WTC11 (cell line): ENCODE data around the gene KRTAP6-2.

Experiments used
- CTCF ChIP-seq: fragments of 200-600 bp; IDR thresholded peaks from 2 replicates; pipeline ENCODE4 v1.8.0; 2022; ENCODE audit warnings: antibody characterized with exemption
- JAZF1 ChIP-seq: fragments of 250-450 bp; sonication (Bioruptor Pico); IDR thresholded peaks from 2 replicates; pipeline ENCODE4 v1.9.0; 2021; ENCODE audit warnings: moderate library complexity, mild to moderate bottlenecking, inconsistent platforms
- JUN ChIP-seq: sonication (generic); formaldehyde crosslinking; IDR thresholded peaks from 2 replicates; pipeline ENCODE4 v1.8.0; 2023; ENCODE audit warnings: mild to moderate bottlenecking, missing genetic modification reagents
- KAT7 ChIP-seq: sonication (generic); formaldehyde crosslinking; IDR thresholded peaks from 2 replicates; pipeline ENCODE4 v1.8.1; 2023; ENCODE audit warnings: missing genetic modification reagents, mild to moderate bottlenecking, borderline replicate concordance
- NFE2L1 ChIP-seq: sonication (generic); formaldehyde crosslinking; IDR thresholded peaks from 2 replicates; pipeline ENCODE4 v1.8.1; 2023; ENCODE audit warnings: missing genetic modification reagents
- TEAD4 ChIP-seq: sonication (generic); formaldehyde crosslinking; IDR thresholded peaks from 2 replicates; pipeline ENCODE4 v1.8.0; 2022; ENCODE audit warnings: mild to moderate bottlenecking, missing genetic modification reagents
- TP53 ChIP-seq: sonication (generic); formaldehyde crosslinking; IDR thresholded peaks from 2 replicates; pipeline ENCODE4 v1.8.1; 2023; ENCODE audit warnings: mild to moderate bottlenecking, missing genetic modification reagents
- ZNF396 ChIP-seq: fragments of 250-450 bp; sonication (Bioruptor Pico); IDR thresholded peaks from 2 replicates; pipeline ENCODE4 v1.8.0; 2021; ENCODE audit warnings: mild to moderate bottlenecking, moderate library complexity, borderline replicate concordance
- TF ChIP-seq, protein P1 (sequence below): sonication (generic); formaldehyde crosslinking; IDR thresholded peaks from 2 replicates; pipeline ENCODE4 v1.8.1; 2023; ENCODE audit warnings: mild to moderate bottlenecking, missing genetic modification reagents, moderate library complexity
- TF ChIP-seq, protein P2 (sequence below): sonication (generic); formaldehyde crosslinking; IDR thresholded peaks from 2 replicates; pipeline ENCODE4 v1.8.0; 2022; ENCODE audit warnings: mild to moderate bottlenecking, missing genetic modification reagents

DNA sequence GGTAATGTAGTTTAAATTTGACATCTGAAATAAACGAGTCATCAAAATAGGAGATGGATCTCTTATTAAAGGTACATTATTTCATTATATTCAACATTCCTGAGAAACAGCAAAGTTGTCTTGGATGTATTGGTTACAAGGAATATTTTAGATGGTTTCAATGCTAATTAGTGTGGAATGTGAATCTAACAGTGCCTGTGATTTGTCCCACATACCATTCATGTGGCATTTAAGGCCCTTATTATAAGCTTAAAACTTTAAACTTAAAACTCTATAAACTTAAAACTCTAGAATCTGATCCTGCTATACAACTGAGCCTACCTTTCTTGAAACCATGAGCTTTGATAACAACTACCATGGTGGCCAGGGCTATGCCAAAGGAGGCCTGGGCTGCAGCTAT is 2.1 kb upstream of the KRTAP6-2 start, which contains the start of gene KRTAP22-1:
- TF ChIP-seq CTCF (no peak), TP53 (CRISPR knock-in tag) (no peak), NFE2L1 (no peak), TEAD4 (CRISPR knock-in tag) (no peak), JUN (CRISPR knock-in tag) (no peak), KAT7 (CRISPR knock-in tag) (no peak), ZNF396 (no peak), JAZF1 (CRISPR knock-in tag) (no peak)
- TF ChIP-seq, protein P1, sequence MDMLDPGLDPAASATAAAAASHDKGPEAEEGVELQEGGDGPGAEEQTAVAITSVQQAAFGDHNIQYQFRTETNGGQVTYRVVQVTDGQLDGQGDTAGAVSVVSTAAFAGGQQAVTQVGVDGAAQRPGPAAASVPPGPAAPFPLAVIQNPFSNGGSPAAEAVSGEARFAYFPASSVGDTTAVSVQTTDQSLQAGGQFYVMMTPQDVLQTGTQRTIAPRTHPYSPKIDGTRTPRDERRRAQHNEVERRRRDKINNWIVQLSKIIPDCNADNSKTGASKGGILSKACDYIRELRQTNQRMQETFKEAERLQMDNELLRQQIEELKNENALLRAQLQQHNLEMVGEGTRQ (CRISPR knock-in tag), result no peak
- TF ChIP-seq, protein P2, sequence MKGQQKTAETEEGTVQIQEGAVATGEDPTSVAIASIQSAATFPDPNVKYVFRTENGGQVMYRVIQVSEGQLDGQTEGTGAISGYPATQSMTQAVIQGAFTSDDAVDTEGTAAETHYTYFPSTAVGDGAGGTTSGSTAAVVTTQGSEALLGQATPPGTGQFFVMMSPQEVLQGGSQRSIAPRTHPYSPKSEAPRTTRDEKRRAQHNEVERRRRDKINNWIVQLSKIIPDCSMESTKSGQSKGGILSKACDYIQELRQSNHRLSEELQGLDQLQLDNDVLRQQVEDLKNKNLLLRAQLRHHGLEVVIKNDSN (CRISPR knock-in tag), result no peak
